H1 (cell line): Measurements from ENCODE around the gene LMAN1. TPM values are rescaled to one million over a fixed set of nuclear protein-coding genes. Genes with fewer than 3 reads are reported as not detected.

Experiments used
- CTCF ChIA-PET: fragments of 300-600 bp; sonication (Branson Sonifier 250); formaldehyde crosslinking; loops from one replicate; lab custom pipeline; 2021; ENCODE audit not compliant: partially characterized antibody; lab: Charles Lee
- POLR2A ChIA-PET: fragments of 300-600 bp; sonication (Branson Sonifier 250); formaldehyde crosslinking; loops from one replicate; lab custom pipeline; 2021; ENCODE audit warnings: inconsistent platforms; ENCODE audit not compliant: partially characterized antibody; lab: Charles Lee
- DNase-seq, 2 experiments: peaks; one replicate each; pipeline versions ENCODE4 v3.0.0 to v3.0.0-alpha.2; 2010 to 2022; ENCODE audit warnings: low spot score in 2 of 2, low read depth in 1 of 2, mixed read lengths in 1 of 2
- FAIRE-seq: peaks from 2 replicates; lab custom pipeline; 2011; peaks lifted over from hg19 to GRCh38; lab: Jason Lieb, UNC
- H2AFZ ChIP-seq: 2 replicates; pipeline ENCODE4 v1.8.1; 2012; ENCODE audit warnings: low read length, inconsistent platforms
- H2AK5ac ChIP-seq: 2 replicates; pipeline ENCODE4 v1.6.1; 2013; ENCODE audit warnings: low read depth, low read length
- H2BK120ac ChIP-seq: replicated peaks from 2 replicates; pipeline ENCODE3; 2013; ENCODE audit warnings: low read depth, low read length, inconsistent platforms
- H2BK12ac ChIP-seq: 2 replicates; pipeline ENCODE4 v1.6.1; 2013; ENCODE audit warnings: low read depth, low read length
- H2BK15ac ChIP-seq: 2 replicates; pipeline ENCODE4 v1.6.1; 2013; ENCODE audit warnings: low read length
- H2BK20ac ChIP-seq: 2 replicates; pipeline ENCODE4 v1.6.1; 2013; ENCODE audit warnings: low read length
- H2BK5ac ChIP-seq: 2 replicates; pipeline ENCODE4 v1.6.1; 2013; ENCODE audit warnings: low read depth, low read length
- H3K14ac ChIP-seq: 2 replicates; pipeline ENCODE4 v1.6.1; 2013; ENCODE audit warnings: inconsistent platforms; ENCODE audit not compliant: insufficient read length
- H3K18ac ChIP-seq: 2 replicates; pipeline ENCODE4 v1.6.1; 2013; ENCODE audit warnings: low read length; ENCODE audit errors: extremely low read depth
- H3K23ac ChIP-seq: 2 replicates; pipeline ENCODE4 v1.6.1; 2013; ENCODE audit warnings: inconsistent platforms; ENCODE audit not compliant: insufficient read length
- H3K23me2 ChIP-seq: 2 replicates; pipeline ENCODE4 v1.6.1; 2013; ENCODE audit warnings: low read depth, low read length
- H3K27ac ChIP-seq: 2 replicates; pipeline ENCODE4 v1.6.1; 2011; ENCODE audit warnings: low read depth, low read length, inconsistent platforms
- H3K27me3 ChIP-seq, 4 experiments: replicated peaks in 1 of 4; 1 replicate in 1 of 4; 2 replicates in 3 of 4; pipeline versions ENCODE4 v1.6.1 to v1.8.1; 2011 to 2013; ENCODE audit warnings: low read length in 3 of 4, mild to moderate bottlenecking in 3 of 4, inconsistent platforms in 2 of 4, mixed read lengths in 2 of 4, moderate library complexity in 1 of 4; ENCODE audit not compliant: control insufficient read depth in 3 of 4, insufficient read depth in 3 of 4; ENCODE audit errors: extremely low read depth in 1 of 4
- H3K36me3 ChIP-seq, 4 experiments: 2 replicates each; pipeline versions ENCODE4 v1.6.1 to v1.8.1; 2011 to 2013; ENCODE audit warnings: mild to moderate bottlenecking in 4 of 4, low read length in 3 of 4, moderate library complexity in 2 of 4, control low read depth in 1 of 4, inconsistent platforms in 1 of 4; ENCODE audit not compliant: insufficient read depth in 4 of 4, control insufficient read depth in 2 of 4
- H3K4ac ChIP-seq: replicated peaks from 2 replicates; pipeline ENCODE3; 2013; ENCODE audit warnings: low read length, low read depth, mixed read lengths, inconsistent platforms; ENCODE audit not compliant: insufficient read length
- H3K4me1 ChIP-seq, 4 experiments: replicated peaks in 1 of 4; 1 replicate in 1 of 4; 2 replicates in 3 of 4; pipeline versions ENCODE4 v1.6.1 to v1.8.1; 2011 to 2013; ENCODE audit warnings: low read length in 3 of 4, inconsistent platforms in 2 of 4, mixed read lengths in 1 of 4; ENCODE audit not compliant: insufficient read depth in 4 of 4, control insufficient read depth in 3 of 4
- H3K4me2 ChIP-seq, 2 experiments: 2 replicates each; pipeline versions ENCODE4 v1.6.1 to v1.8.1; 2011 to 2013; ENCODE audit warnings: low read depth in 2 of 2, low read length in 2 of 2, control low read depth in 1 of 2, inconsistent platforms in 1 of 2, mild to moderate bottlenecking in 1 of 2; ENCODE audit not compliant: insufficient read depth in 1 of 2
- H3K4me3 ChIP-seq, 4 experiments: fragments of 200-600, 300-600 bp in 1 of 4; sonication (generic), shearing (Covaris generic), sonication (Bioruptor Twin) in 1 of 4; 2 replicates each; pipeline versions ENCODE4 v1.5.1 to v1.8.1; 2011 to 2016; ENCODE audit warnings: low read length in 4 of 4, low read depth in 3 of 4, control low read depth in 2 of 4, inconsistent platforms in 2 of 4, mild to moderate bottlenecking in 2 of 4, mixed read lengths in 1 of 4, moderate library complexity in 1 of 4; ENCODE audit not compliant: insufficient read depth in 2 of 4; ENCODE audit errors: extremely low read depth in 1 of 4
- H3K56ac ChIP-seq: replicated peaks from 2 replicates; pipeline ENCODE3; 2013; ENCODE audit warnings: low read depth, mild to moderate bottlenecking, mixed read lengths, low read length, inconsistent platforms; ENCODE audit not compliant: insufficient read length
- H3K79me1 ChIP-seq: 2 replicates; pipeline ENCODE4 v1.6.1; 2013; ENCODE audit warnings: low read depth, low read length, control low read depth
- H3K79me2 ChIP-seq, 2 experiments: 2 replicates each; pipeline versions ENCODE4 v1.6.1 to v1.8.1; 2012 to 2013; ENCODE audit warnings: low read length in 2 of 2, mild to moderate bottlenecking in 2 of 2, inconsistent platforms in 1 of 2; ENCODE audit not compliant: insufficient read depth in 2 of 2, control insufficient read depth in 1 of 2
- H3K9ac ChIP-seq, 4 experiments: replicated peaks in 1 of 4; 1 replicate in 1 of 4; 2 replicates in 3 of 4; pipeline versions ENCODE4 v1.6.1 to v1.8.1; 2011 to 2013; ENCODE audit warnings: low read depth in 3 of 4, low read length in 3 of 4, control low read depth in 2 of 4, mild to moderate bottlenecking in 2 of 4, moderate library complexity in 2 of 4, inconsistent platforms in 1 of 4; ENCODE audit errors: extremely low read depth in 1 of 4
- H3K9me3 ChIP-seq, 2 experiments: 2 replicates each; pipeline versions ENCODE4 v1.6.1 to v1.8.1; 2012 to 2013; ENCODE audit warnings: mild to moderate bottlenecking in 2 of 2, moderate library complexity in 2 of 2, control low read depth in 1 of 2, inconsistent platforms in 1 of 2, low read depth in 1 of 2, low read length in 1 of 2, mixed read lengths in 1 of 2; ENCODE audit not compliant: insufficient read depth in 2 of 2
- H4K20me1 ChIP-seq, 2 experiments: replicated peaks in 1 of 2; 2 replicates each; pipeline versions ENCODE3 to v1.8.1; 2011 to 2013; ENCODE audit warnings: inconsistent platforms in 2 of 2, low read length in 2 of 2, mild to moderate bottlenecking in 1 of 2; ENCODE audit not compliant: insufficient read depth in 2 of 2, control insufficient read depth in 1 of 2
- H4K5ac ChIP-seq: 2 replicates; pipeline ENCODE4 v1.6.1; 2013; ENCODE audit warnings: low read length, low read depth, mixed read lengths, inconsistent platforms; ENCODE audit not compliant: insufficient read length
- H4K8ac ChIP-seq: 2 replicates; pipeline ENCODE4 v1.8.0; 2013; ENCODE audit warnings: mild to moderate bottlenecking, moderate library complexity, low read length, inconsistent platforms; ENCODE audit not compliant: insufficient read depth; ENCODE audit errors: extremely low read depth
- H4K91ac ChIP-seq: replicated peaks from 2 replicates; pipeline ENCODE3; 2013; ENCODE audit warnings: low read length, mixed read lengths, inconsistent platforms; ENCODE audit not compliant: insufficient read length
- WGBS, 2 experiments: shearing (Covaris generic) in 1 of 2; methylation state at CpG; one replicate each; pipeline versions ENCODE4 v1.1.6 to v1.1.7; 2013 to 2015; ENCODE audit warnings: low lambda C conversion rate in 2 of 2, mixed read lengths in 2 of 2, inconsistent platforms in 1 of 2, low coverage in 1 of 2, missing lambda C conversion rate in 1 of 2; ENCODE audit not compliant: insufficient replicate concordance in 2 of 2, insufficient coverage in 1 of 2, insufficient read length in 1 of 2; ENCODE audit errors: extremely low coverage in 1 of 2, missing lambda C conversion rate in 1 of 2; 5-methylcytosine and 5-hydroxymethylcytosine counted together
- polyA plus RNA-seq, 7 experiments: library from polyadenylated mRNA; depleted of rRNA in 3 of 7; stranded (reverse) in 5 of 7; unstranded in 2 of 7; fragments of >200 nt in 5 of 7; fragments of 200-250 nt in 2 of 7; gene quantifications; 1 replicate in 5 of 7; 2 replicates in 1 of 7; 4 replicates in 1 of 7; pipeline versions ENCODE4 v1.2.1 to v1.2.3, GENCODE V29; 2011 to 2013; ENCODE audit warnings: missing spikeins in 2 of 7, mixed read lengths in 2 of 7
- total RNA-seq: library from RNA; stranded (reverse); fragmentation: NEBNext Ultra II Directional; extraction: Animal tissue kit (Norgen Biotek cat#: 25700); gene quantifications from 2 replicates; pipeline ENCODE4 v1.2.1, GENCODE V29; 2021

LMAN1 gene
- total and polyA plus RNA-seq, 2 of the 8 experiments (the other 6 are each of a cell fraction or from before 2014, with no cell fraction given): 20.3 to 73.6 TPM

DNA sequence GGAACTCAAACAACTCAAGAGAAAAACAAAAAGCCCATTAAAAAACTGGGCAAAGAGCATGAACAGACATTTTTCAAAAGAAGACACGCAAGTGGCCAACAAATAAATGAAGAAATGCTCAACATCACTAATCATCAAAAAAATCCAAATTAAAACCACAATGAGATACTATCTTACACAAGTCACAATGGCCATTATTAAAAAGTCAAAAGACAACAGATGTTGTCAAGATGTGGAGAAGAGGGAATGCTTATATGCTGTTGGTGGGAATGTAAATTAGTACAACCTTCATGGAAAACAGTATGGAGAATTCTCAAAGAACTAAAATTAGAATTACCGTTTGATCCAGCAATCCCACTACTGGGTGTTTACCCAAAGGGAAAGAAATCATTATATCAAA lies 15.1 kb downstream of the LMAN1 start:
- Histone ChIP-seq H2AFZ (no peak overlapping the region), H3K79me1 (no peaks in the 10 kb centered on the region), H4K5ac (no peak overlapping the region), H3K36me3 (peaks cover 5 to 62% (median 39%) of the 10 kb centered on the region in 4 experiments; a peak in 7 of 8 replicates), H4K20me1 (peaks cover 3% of the 10 kb centered on the region in 2 experiments), H3K4me2 (no peak overlapping the region), H4K8ac (no peak overlapping the region), H3K4me1 (no peaks in the 10 kb centered on the region), H3K23me2 (no peaks in the 10 kb centered on the region), H3K27me3 (no peaks in the 10 kb centered on the region), H3K27ac (no peak overlapping the region), H3K9ac (no peak overlapping the region), H3K9me3 (no peaks in the 10 kb centered on the region), H2BK12ac (no peak overlapping the region), H3K23ac (no peak overlapping the region), H3K14ac (no peak overlapping the region), H2BK20ac (no peak overlapping the region), H4K91ac (no peak overlapping the region), H3K4me3 (no peak overlapping the region), H3K56ac (no peak overlapping the region), H3K4ac (no peak overlapping the region), H2BK120ac (no peak overlapping the region), H2BK5ac (no peak overlapping the region), H2AK5ac (no peak overlapping the region), H3K79me2 (peaks cover 0 to 36% of the 10 kb centered on the region in 2 experiments; a peak in 2 of 4 replicates), H2BK15ac (no peak overlapping the region), H3K18ac (no peak overlapping the region)
- FAIRE-seq (no peak), DNase-seq (no peak)
- CTCF ChIA-PET: no interaction called here
- 96% methylated on average over 2 of the region's 2 CpGs; no CpG with 5 or more reads in 1 of the 2 experiments for WGBS, 2 experiments
- POLR2A ChIA-PET: interaction anchor here (1.2 to 1.6 kb wide), 2 partner anchors 10 to 12 kb away, joined by 3 to 4 read pairs; no protein-coding TSS in a partner anchor
